Stimulated activated CD8-positive, alpha-beta memory T cell treated with anti-CD3 and anti-CD28 coated beads, Interleukin-2, amount 100 ng/mL, for 1 hour (primary cell): Measurements from ENCODE around the gene CCKAR.

Experiments
- DNase-seq, 2 donors: peaks; one replicate each; pipeline ENCODE4 v3.0.0-alpha.2; 2020; ENCODE audit warnings: low read depth in 2 of 2

The CCKAR gene

DNA sequence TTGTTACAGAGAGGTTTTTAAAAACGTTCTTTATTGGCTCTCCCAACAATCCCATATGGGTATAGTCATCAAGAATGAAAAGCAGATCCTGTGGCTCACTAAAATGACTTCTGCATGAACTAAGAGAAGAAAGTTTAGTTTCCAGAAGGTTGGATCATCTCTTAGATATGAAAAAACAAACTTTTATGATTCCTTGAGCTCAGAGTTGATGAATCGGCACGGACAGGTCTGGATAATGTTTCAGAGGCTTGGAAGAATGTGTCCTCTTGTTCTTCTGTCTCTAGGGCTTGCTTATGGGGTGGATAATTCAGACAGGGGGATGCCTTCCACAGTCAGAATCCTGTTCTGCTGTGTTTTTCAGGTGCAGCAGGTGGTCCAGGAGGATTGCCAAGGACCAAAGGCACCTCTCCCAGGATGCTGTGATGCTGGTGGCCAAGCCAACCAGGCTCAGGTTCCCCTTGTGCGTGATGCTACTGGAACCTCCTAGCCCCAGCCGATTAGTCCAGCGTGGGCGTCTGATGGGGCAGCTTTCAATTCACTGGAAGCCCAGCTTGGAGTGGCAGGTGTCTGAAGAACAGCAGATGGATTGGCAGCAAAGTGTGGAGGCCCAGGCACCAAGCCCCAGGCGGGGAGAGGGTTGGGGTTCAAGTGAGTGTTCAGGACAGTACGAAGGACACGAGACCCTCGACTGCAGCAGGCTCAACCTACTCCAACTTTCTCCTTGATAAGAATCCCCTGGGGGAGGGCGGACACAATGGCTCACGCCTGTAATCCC is 30.3 kb downstream of the CCKAR start:
- no peak for DNase-seq

DNA sequence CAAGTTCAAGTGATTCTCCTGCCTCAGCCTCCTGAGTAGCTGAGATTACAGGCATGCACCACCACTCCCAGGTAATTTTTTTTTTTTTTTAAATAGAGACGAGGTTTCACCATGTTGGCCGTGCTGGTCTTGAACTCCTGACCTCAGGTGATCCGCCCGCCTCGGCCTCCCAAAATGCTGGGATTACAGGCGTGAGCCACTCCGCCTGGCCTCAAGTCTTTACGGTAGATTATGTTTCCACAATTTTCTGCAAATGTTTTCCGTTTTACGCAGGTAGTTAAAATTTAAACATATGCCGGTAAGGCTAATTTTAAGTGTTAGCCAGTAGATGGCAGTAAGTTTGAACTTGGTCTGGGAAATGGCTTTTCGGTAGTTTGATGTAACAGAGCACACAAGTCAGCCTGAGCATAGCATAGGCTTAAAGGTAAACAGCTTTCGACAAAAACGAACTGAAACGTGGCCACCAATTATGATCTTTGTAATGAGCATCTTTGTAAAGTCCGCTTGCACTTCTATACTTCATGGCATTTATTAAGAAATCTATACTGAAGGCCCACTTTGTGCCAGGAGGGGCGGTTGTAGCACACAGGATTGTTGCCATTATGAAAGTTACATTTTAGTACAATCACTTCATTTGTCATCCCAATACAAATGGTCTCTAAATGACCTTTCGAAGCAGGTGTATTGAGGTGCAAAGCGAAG is 31.1 kb downstream of the CCKAR start:
- no peak for DNase-seq

DNA sequence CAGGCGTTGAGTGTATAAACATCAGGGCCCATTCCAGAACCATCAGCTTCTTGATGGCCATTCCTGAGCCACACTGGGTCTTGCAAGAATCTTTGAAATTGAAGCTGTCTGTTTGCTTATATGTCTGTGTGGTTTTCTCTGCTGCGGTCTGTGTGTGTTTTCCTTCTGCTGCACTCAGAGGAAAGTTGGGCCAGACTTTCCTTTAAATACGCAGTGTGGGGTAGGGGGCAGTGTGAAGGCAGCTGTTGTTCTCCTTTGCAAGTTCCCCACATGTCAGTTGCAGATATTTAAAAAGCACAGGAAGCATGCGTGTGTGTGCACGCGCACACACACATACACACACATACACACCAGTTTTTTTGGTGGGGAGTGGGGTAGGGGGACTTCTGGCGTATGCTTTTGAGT is 32.1 kb downstream of the CCKAR start:
- DNase-seq = no peak

DNA sequence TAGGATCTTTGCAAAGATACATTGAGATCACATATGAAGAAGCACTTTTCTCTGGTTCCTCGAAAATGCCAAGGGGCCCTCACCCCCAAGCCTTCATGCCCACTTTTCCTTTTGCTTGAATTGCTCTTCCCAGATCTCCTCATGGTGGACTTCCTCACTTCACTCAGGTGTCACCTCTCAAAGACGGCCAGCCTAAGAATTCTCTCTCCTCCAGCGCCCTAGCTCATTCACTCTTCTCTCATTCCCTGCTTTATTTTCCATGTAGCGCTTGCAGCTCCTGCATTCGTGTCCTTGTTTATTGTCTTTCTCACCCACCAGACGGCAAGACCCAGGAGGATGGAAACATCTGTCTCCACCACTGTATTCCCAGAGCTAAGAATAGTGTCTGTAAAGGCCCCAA is 32.9 kb downstream of the CCKAR start:
- DNase-seq = no peak

DNA sequence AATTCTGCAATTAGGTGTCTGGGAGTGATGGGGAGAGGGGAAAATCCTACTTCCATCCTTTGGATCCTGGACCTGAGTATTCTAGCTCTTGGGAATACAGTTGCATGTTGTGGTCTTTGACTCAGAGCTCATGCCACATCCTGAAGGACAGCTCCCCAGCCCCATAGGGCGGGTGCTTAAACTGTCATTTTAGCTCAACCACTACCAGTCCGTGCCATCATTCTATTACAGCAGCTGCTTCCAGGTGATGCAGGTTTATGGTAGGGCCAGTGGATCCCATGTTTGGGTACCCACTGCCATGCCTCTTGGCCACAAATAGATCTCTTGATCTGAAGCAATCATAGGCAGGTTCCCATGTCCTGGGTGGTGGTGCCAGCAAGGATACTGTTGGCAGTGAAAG is 34.7 kb downstream of the CCKAR start:
- DNase-seq = no peak

DNA sequence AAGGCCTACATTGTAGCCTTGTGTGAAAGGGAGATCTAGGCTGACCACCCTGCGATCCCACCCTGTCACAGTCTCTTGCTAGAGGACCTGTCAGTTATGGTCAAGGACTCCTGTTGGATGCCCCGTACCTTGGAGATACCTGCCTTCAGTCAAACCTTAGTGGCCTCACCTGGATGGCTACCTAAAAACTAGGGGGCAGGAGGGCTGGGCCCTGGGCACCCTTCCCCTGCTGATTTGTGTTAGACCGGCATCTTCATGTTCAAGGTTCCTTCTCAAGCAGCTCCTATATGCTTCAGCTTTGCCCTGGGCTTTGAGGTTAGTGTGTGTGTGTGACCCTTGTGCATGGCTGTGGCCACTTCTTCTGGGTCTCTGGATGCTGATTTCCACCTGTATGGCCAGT is 35.3 kb downstream of the CCKAR start:
- DNase-seq = no peak

DNA sequence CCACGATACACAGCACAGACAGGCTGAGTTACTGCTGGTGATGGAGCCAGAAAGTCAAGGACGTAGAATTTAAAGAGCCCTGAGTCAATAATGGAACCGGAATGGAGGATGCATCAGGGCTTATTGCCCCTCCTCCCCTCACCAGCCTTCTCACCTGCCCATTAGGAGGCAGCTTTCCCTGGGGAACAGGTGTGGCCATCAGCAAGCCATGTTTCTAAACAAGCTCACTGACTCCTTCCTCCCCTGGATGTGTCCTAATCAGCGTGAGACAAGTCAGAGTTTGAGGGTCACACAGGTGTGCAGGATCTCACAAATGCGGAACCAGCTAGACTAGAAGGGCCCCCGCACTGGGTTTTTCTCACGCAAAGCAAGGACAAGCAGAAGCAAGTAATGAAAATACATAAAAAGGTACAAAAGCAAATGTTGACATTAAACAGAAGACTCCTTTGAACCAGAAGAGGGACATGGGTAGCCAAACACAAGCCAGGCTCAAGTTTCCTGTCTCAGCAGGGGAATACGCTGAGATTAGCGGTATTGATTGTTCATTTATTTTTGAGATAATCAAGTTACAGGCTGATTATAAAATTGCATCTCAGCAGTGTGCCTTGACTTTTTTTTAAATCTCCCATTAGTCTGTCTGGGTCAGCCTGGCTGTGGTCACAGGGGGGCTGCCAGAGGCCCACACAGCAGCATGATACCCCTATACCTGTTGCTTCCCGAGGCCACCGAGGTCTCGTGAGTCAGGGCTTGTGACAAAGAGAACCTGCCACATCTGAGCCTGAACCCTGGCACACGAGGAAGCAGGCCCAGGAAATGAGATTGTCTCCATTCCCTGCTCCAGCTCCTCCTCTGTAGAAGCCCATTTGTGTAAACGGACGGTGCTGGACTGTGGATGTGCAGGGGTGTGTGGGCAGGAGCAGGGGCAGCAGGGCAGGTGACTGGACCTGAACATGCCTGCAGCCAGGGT is 37.4 kb downstream of the CCKAR start:
- DNase-seq = no peak

DNA sequence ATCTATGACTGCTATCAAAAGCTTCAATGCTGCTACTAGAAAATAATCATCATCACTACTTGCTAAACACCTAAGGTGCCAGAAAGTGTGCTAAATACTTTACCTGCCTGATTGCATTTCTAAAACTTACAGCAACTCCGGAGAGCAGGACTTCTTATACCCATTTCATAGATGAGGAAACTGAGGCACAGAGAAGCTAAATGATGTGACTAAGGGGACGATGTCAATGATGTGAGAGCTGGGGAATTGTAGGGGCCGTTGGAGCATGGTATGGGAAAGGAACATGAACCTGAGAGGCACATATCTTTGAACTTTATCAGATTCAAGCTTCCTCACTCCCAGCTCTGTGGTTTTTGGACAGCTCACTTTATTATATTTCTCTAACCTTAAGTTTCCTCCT is 38.7 kb downstream of the CCKAR start:
- no peak for DNase-seq

DNA sequence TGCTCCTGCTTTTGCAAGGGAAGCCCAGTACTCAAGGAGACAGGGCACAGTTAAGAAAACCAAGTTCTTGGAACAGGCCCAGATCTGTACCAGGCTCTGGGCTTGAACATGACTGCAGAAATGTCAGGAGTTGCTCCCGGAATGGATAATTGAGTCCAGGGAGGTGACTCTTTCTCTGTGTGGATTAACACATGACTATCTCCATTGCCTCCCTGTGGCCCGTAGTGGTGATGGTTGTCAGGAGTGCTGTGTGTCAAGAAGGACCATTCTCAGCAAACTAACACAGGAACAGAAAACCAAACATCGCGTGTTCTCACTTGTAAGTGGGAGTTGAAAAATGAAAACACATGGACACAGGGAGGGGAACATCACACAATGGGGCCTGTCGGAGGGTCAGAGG is 39.9 kb downstream of the CCKAR start:
- no peak for DNase-seq

DNA sequence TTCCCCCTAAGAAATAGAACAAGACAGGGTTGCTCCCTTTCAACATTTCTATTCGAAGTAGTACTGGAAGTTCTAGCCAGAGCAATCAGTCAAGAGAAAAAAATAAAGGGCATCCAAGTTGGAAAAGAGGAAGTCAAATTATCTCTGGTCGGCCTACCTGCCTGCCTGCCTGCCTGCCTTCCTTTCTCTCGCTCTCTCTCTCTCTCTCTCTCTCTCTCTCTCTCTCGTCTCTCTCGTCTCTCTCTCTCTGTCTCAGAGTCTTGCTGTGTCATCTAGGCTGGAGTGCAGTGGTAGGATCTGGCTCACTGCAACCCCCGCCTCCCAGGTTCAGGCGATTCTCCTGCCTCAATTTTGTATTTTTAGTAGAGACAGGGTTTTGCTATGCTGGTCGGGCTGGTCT is 42.9 kb downstream of the CCKAR start:
- no peak for DNase-seq

DNA sequence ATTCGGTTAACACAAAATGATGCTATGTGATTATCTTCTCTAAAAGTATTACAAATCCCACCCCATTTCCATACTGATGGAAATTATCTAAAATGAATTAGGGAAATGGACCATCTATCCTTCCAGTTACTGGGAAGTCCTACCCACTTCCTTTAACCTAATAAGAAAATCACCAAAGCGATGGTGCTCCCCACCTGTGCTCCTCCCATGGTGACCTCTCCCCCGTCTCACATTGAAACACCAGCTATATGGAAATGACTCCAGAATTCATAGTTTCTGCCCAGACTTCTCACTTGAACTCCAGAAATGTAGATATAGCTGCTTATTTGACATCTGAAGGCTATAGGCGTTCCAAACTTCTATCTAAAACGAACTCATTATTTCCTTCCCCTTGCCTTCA is 48.5 kb downstream of the CCKAR start:
- DNase-seq = no peak

DNA sequence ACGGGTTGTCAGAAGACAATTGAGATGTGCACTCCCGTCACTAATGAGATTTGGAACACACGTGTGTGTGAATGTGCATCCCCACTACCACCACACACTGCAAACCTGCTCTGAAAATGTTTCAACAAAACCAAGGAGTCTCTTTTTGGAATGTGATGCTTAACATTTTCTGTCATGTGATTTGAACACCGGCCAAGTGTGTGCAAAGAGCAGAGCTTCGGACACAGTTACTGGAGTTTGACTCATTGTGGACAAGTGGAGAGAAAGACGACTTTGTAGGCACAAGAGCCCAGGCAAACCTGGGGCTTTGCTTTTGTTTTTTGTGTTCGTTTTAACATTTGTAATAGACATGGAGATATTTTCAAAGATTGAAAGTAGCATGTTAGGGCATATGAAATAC is 49.2 kb downstream of the CCKAR start:
- DNase-seq = no peak

DNA sequence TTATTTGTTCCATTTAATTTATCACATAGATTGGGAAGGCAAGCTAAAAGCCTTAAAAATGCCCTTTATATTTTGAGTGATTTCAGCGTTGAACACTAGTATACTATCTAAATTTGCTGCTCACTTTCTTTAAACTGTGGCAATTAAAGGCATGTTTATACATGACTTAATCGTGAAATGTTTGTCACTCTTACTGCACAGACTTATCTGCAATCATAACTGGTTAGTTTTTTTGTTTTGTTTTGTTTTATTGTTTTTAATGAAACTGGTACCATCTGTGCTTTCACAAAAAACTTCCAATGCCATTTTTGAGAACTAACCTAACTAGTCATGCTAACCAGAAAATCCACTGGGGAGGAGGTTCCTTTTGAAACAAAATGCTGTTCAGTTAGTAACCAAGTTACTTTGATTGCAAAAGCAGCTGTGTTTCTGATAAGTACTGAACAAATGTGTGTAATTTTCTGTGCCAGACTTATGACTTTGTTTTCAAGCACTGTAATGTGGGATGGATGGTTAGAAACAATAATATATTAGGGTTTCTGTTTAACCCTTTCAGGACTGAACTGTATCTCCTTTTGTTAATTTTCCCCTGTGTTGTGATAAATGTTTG is 56.1 kb downstream of the CCKAR start:
- no peak for DNase-seq

DNA sequence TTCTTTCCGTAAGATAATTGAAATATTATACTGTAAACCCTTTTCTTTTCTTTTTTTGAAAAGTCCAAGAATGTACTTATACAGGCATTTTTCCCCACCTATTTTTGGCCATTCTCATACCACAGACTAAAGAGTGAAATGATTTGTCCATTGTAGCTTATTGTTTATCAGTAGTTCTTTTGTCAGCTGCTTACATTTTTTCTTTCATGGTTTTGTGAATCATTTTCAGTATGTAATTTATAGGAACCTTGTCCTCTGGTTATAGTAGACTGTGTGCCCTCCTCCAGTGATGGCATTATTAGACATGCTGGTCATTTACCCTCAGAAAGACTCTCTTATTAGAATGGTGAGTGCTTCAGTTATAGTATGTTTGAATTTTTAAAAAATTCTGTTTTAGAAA is 56.7 kb downstream of the CCKAR start:
- DNase-seq = no peak

DNA sequence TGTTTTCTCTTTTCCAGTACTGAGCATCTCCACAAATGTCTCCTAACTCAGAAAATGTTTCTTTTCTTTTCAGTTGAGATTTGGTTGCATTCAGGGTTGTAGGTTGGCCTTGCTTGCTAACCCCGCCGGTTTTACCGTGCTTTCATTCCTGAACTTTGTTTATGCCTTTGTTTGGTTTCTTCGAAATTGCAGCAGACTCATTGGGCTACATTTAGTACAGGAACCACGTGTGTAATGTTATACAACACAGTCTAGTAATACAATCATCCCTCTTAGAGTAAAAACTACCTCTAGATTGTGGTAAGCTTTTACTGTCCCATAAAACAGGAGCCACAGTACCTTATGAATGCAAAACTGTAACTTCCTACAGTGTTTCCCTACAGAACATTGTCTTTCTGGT is 57.9 kb downstream of the CCKAR start:
- no peak for DNase-seq

DNA sequence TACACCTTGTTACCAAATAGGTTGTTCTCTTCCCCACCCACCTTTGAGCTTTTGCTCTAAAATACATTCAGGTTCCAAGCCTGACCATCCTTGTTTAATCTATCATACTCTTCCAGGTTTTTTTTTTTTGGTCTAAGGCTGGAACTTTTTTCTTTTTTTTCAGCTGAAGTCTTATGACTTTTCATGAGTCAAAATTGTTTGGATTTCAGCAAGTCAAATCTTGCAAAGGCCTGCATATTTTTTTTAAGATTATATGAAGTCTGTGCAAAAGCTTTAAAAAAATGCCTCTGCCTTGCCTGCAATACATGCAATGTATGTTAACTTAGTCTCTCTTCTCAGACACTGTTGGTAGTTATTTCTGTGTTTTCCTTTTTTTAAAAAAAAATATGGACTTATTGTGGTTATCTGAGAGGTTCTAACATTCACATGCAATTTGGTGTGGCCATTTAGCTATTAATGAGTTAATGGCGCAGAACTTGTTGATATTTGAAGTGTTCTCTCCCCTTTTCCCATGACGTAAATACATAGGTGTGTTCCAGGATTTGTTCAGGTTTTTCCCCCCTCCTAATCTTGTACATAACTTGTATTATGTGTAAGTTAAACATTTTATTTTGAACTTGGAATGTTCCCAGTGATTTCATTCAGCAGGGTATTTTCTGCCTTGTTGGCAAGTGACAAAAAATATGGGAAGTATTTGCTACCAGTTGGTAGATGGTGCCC is 58.7 kb downstream of the CCKAR start:
- no peak for DNase-seq
